PFSK-1 (cell line): ENCODE measurements around the gene DPF3.

Experiments used
- FOXP2 ChIP-seq: optimal IDR thresholded peaks from 2 replicates; pipeline ENCODE3; 2011; ENCODE audit warnings: borderline replicate concordance, control low read depth, inconsistent platforms; ENCODE audit not compliant: insufficient read depth; ENCODE audit errors: extremely low read length, extremely low read depth
- POLR2AphosphoS5 ChIP-seq: IDR thresholded peaks from 2 replicates; pipeline ENCODE4 v1.6.1; 2012; ENCODE audit warnings: low read depth, mild to moderate bottlenecking, control low read depth, low read length, moderate library complexity
- SIN3A ChIP-seq: IDR thresholded peaks from 2 replicates; pipeline ENCODE4 v1.6.1; 2012; ENCODE audit warnings: mild to moderate bottlenecking, low read length, moderate library complexity, borderline replicate concordance; ENCODE audit not compliant: insufficient read depth
- TAF1 ChIP-seq: IDR thresholded peaks from 2 replicates; pipeline ENCODE4 v1.6.1; 2012; ENCODE audit warnings: low read length, control low read depth, borderline replicate concordance; ENCODE audit not compliant: insufficient read depth
- TF ChIP-seq, protein P1 (sequence below), 2 experiments: IDR thresholded peaks; 2 replicates each; pipeline versions ENCODE4 v1.6.1 to v1.8.0; 2011 to 2012; ENCODE audit warnings: low read depth in 2 of 2, low read length in 2 of 2, control low read depth in 1 of 2, inconsistent platforms in 1 of 2, mild to moderate bottlenecking in 1 of 2, moderate library complexity in 1 of 2; ENCODE audit not compliant: insufficient read depth in 1 of 2

Gene DPF3

DNA sequence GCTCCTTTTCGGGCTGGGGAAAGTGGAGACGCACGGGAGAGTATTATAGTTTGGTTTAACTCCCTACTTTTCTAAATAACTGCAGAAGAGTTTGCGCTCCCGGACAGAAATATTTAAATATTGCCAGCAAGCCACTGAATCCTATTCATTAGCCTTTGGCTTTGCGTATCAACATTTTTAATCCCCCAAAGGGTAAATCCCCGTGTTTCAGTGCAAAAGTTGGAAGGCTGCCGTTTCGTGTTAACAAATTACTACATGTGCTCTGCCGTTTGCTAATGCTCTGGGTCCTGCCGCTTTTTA lies 372 bp upstream of the DPF3 start:
- TF ChIP-seq TAF1 (no peak), POLR2AphosphoS5 (no peak), FOXP2 (no peak)
- TF ChIP-seq, protein P1, sequence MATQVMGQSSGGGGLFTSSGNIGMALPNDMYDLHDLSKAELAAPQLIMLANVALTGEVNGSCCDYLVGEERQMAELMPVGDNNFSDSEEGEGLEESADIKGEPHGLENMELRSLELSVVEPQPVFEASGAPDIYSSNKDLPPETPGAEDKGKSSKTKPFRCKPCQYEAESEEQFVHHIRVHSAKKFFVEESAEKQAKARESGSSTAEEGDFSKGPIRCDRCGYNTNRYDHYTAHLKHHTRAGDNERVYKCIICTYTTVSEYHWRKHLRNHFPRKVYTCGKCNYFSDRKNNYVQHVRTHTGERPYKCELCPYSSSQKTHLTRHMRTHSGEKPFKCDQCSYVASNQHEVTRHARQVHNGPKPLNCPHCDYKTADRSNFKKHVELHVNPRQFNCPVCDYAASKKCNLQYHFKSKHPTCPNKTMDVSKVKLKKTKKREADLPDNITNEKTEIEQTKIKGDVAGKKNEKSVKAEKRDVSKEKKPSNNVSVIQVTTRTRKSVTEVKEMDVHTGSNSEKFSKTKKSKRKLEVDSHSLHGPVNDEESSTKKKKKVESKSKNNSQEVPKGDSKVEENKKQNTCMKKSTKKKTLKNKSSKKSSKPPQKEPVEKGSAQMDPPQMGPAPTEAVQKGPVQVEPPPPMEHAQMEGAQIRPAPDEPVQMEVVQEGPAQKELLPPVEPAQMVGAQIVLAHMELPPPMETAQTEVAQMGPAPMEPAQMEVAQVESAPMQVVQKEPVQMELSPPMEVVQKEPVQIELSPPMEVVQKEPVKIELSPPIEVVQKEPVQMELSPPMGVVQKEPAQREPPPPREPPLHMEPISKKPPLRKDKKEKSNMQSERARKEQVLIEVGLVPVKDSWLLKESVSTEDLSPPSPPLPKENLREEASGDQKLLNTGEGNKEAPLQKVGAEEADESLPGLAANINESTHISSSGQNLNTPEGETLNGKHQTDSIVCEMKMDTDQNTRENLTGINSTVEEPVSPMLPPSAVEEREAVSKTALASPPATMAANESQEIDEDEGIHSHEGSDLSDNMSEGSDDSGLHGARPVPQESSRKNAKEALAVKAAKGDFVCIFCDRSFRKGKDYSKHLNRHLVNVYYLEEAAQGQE (IDR thresholded peaks at IDR 0.05; ENCODE audit: insufficient read depth in 1 of 2, low read depth in 2 of 2, low read length in 2 of 2) = no peak

DNA sequence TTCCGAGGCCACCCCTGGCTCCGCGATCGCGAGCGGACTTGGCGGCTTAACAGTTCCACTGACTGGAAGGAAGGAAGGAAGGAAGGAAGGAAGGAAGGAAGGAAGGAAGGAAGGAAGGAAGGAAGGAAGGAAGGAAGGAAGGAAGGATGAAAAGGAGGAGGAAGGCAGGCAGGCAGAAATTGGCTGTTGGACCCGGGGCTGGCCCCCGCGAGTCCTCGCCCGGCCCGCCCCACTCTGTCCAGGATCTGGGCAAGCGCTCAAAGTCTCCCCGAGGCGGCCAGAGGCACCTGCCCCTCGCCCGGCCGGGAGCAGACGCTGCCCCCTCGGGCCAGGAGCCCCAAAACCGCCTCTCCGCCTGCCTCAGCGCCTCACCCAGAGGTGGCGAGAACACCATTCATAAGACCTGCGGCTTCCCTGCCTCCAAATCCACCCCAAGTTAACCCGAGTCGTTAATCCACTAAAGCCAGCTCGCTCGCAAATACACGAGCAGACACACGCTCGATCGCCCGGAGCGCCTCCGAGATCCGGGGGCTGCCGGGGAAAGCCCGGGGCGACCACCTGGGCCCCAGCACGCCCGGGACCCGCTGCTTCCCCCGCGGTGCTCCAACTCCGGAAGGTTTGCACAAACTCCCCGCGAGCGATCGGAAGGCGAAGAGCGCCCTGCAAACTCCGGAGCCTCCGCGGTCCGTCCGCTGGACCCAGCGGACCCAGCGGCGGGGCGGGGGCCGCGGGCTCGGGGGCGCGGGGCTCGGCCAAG lies 844 bp downstream of the DPF3 start:
- TF ChIP-seq POLR2AphosphoS5 = no peak
- no peak for TF ChIP-seq TAF1
- TF ChIP-seq FOXP2 = no peak
- TF ChIP-seq, protein P1 (IDR thresholded peaks at IDR 0.05; ENCODE audit: insufficient read depth in 1 of 2, low read depth in 2 of 2, low read length in 2 of 2) = no peak
- no peak for TF ChIP-seq SIN3A

DNA sequence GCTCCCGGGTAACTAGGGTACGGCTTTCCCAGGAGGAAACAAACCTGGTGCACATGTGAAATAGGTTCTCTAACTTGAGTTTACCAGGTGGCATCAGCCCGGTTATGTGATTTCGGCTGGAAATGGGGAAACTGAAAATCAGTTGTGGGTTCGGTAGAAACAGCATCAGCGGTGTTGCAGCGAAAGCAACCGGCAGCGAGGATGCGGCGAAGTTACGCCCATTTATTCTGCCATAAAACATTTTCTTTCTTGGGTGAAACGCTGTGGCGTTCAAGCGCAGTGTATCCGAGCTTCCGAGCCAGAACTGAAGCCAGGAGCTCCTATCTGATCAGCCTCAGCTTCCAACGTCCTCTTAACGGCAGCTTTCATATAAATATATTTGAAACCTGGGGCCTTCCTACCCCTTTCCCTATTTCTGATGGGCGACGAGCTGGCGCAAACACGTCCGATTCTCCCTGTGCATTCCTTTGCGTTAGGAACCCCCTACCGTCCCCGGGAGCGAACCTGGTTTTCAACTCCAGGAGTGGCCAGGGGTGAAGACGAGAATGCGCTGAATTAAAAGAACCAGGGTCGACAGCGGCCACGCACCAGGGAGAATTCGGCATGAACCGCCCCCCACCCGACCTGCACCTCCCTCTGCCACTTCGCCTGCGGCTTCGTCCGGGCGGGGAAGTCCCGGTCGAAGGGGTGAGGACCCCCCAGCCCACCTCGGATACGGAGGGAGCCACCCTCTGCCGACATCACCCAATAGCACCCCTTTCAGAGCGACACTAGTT lies 1.6 kb downstream of the DPF3 start:
- TF ChIP-seq, protein P1 (IDR thresholded peaks at IDR 0.05; ENCODE audit: insufficient read depth in 1 of 2, low read depth in 2 of 2, low read length in 2 of 2) = no peak
- TF ChIP-seq SIN3A (no peak), TAF1 (no peak), FOXP2 (no peak), POLR2AphosphoS5 (no peak)

DNA sequence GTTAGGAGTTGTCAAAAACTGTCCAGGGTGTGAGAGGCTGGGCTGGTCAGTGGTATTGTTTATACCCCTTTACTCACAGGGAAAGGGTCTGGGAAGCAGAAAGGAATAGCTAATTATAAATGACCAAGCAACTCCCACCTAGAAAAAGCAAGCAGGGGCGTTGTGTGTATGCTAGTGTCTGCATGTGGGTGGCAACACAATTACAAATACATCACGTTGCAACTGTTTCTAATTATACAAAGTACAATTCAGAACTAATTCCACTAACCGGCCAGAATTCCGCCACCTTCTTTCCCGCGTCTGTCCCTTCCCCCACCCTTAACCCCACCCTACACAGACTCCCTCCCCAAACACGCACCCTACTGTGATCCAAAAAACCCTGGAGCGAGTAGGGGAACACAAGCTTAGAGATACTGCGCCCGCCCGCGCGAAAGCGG lies 2.2 kb downstream of the DPF3 start:
- no peak for TF ChIP-seq SIN3A
- no peak for TF ChIP-seq POLR2AphosphoS5
- TF ChIP-seq FOXP2 = no peak
- TF ChIP-seq TAF1 = no peak
- TF ChIP-seq, protein P1 (IDR thresholded peaks at IDR 0.05; ENCODE audit: insufficient read depth in 1 of 2, low read depth in 2 of 2, low read length in 2 of 2) = no peak
